CD4-positive, alpha-beta T cell treated with Interferon alpha-2 for 1 hour (primary cell): ENCODE results near the gene PIEZO2.
"Not testable (repeated sequence)": the region's sequence is repeated elsewhere in the genome, so short reads cannot be mapped to it uniquely, and the experiment has no call there.

Experiments
- DNase-seq, 2 donors: peaks; one replicate each; pipeline ENCODE4 v3.0.0-alpha.2; 2020 to 2022

Gene PIEZO2

GRCh38 chr18:10878703-10879102 lies 270.7 kb downstream of the PIEZO2 start:
- no peak for DNase-seq

GRCh38 chr18:10877987-10878386 lies 271.4 kb downstream of the PIEZO2 start:
- DNase-seq = no peak

- DNase-seq = no peak
These were observed 273.6 kb downstream of the PIEZO2 start for GRCh38 chr18:10875811-10876210.

- DNase-seq = no peak
These were observed 277.1 kb downstream of the PIEZO2 start for GRCh38 chr18:10872304-10872703.

GRCh38 chr18:10864722-10865121 lies 284.6 kb downstream of the PIEZO2 start:
- no peak for DNase-seq

- DNase-seq = no peak
These were observed 286.3 kb downstream of the PIEZO2 start for GRCh38 chr18:10863026-10863425.

- no peak for DNase-seq
These were observed 288.4 kb downstream of the PIEZO2 start for GRCh38 chr18:10860928-10861327.

- DNase-seq = no peak
These were observed 289.0 kb downstream of the PIEZO2 start for GRCh38 chr18:10860382-10860781.

- DNase-seq = no peak
These were observed 290.9 kb downstream of the PIEZO2 start for GRCh38 chr18:10858477-10858876.

- DNase-seq = no peak
These were observed 293.2 kb downstream of the PIEZO2 start for GRCh38 chr18:10856132-10856531.

- DNase-seq = no peak
These were observed 296.7 kb downstream of the PIEZO2 start for GRCh38 chr18:10852385-10853303.

GRCh38 chr18:10851824-10852319 lies 297.5 kb downstream of the PIEZO2 start:
- DNase-seq = peak in 1 of 2 donors; percentile 33

- no peak for DNase-seq
These were observed 298.5 kb downstream of the PIEZO2 start for GRCh38 chr18:10850840-10851239.

GRCh38 chr18:10850216-10850615 lies 299.2 kb downstream of the PIEZO2 start:
- no peak for DNase-seq

GRCh38 chr18:10847907-10848306 lies 301.5 kb downstream of the PIEZO2 start:
- no peak for DNase-seq

- no peak for DNase-seq
These were observed 302.0 kb downstream of the PIEZO2 start for GRCh38 chr18:10847408-10847790.

- DNase-seq = no peak
These were observed 302.5 kb downstream of the PIEZO2 start for GRCh38 chr18:10846657-10847407.

- DNase-seq = not testable (repeated sequence)
These were observed 303.3 kb downstream of the PIEZO2 start for GRCh38 chr18:10846035-10846434.

- DNase-seq = no peak
These were observed 305.8 kb downstream of the PIEZO2 start for GRCh38 chr18:10843565-10843964.

- DNase-seq = no peak
These were observed 306.5 kb downstream of the PIEZO2 start for GRCh38 chr18:10842861-10843260.

GRCh38 chr18:10842371-10842770 lies 307.0 kb downstream of the PIEZO2 start:
- DNase-seq = no peak

GRCh38 chr18:10841203-10841602 lies 308.2 kb downstream of the PIEZO2 start:
- no peak for DNase-seq

GRCh38 chr18:10840743-10841142 lies 308.6 kb downstream of the PIEZO2 start:
- no peak for DNase-seq

GRCh38 chr18:10839421-10839820 lies 309.9 kb downstream of the PIEZO2 start:
- no peak for DNase-seq
